Stimulated activated CD4-positive, alpha-beta T cell treated with anti-CD3 and anti-CD28 coated beads, TNF-alpha, amount 100 ng/mL, for 1 hour (primary cell): ENCODE results near the gene DNAJC5.
A peak's percentile ranks its signal among the peaks of the same experiment; 100 is the strongest.

Experiments
- DNase-seq, 3 donors: peaks; one replicate each; pipeline ENCODE4 v3.0.0-alpha.2; 2020; ENCODE audit warnings: low read depth in 3 of 3, low spot score in 1 of 3

Gene DNAJC5

DNA sequence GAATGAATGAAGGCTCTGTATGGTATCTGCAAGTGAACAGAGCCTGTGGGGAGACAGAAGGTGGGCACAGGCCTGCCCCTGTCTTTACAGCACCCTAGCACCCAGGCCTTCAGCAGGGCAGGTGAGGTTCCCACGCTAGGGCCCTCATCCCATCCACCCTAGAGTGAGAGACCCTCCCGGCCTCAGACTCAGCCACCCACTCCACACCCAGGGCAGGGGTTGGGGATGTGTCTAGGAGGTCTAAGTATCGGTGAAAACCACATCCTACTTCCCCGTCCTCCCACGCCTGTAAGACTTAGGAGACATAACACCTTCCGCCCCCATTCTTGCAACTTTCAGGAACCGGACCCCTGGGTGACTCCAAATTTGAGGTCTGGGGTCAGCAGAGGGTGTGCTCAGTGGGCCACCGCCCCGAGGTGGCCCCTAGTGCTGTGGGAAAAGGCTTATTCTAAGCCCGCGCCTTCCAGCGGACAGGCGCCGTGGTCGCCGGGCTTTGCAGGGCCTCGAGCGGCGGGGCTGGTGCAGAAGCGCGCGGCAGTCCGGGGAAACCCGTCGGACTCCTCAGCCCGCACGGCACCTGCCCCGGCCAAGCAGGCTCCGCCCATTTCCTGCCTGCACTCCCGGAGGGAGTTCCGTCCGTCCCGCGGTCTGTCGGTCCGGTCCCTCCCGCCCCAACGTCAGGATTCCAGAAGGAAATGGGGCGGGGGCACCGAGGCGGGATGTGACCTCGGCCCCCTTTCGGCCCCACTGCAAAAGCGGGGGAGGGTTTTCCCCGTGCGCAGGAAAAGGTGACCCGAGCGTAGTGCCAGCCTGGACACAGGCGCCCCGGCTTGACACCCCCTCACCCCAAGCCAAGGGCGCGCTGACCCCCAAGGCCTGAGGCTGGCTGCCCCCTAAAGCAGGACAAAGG is 83.6 kb downstream of the DNAJC5 start:
- no peak for DNase-seq

DNA sequence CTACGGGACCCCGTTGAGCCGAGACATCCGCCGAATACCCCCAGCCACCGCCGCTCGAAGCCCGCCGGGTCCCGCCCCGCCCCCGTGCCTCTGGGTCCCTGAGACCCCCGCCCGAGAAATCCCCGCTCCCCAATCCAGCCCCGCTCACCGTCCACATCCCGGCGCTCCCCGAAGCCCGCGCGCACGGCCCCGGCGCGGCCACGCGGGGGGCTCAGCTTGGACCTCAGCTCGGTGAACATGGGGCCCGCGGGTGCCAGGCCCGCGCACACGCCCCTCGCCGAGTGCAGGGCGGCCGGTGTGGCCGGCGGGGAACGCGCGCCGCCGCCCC is 84.3 kb downstream of the DNAJC5 start:
- no peak for DNase-seq

DNA sequence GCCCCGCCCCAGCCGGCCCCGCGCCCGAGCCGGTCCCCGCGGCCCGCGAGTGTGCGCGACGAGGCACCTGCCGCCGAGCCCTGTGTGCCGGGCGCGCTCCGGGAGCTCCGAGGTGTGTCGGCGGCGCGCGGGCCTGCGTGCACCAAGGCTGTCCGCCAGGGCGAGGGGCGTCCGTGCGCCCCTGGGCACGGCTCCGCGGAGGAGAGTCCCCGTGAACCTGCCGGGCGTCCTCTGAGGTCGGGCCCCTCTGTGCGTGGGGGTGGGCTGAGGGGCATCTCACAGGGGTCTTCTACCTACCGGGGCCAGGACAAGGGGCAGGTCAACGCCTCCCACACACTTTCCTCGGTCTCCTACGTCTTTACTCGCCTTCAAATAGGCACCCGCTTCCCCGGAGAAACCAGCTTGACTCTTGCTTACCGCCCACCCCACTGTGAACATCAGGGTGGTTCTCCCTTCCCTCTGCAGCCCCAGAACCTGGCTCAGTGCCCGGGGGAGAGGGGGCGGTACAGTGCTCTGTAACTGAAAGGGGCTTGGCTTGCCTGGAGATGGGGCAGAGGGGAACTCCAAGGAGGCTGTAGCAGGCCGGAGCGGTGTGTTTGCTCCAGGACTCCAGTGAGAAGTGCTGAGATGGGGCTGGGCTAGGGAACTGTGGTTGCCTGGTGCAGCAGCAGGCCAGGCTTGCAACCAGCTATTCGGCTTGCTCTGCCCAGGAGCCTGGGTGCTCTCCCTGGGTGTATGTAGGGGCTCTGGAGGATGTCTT is 84.8 kb downstream of the DNAJC5 start, which contains the start of gene SAMD10:
SAMD10 (minus strand) TSS at position 86 of the 760 bp plus-strand sequence. CDS start 175 bp downstream, outside the sequence.
- peak in 2 of 3 donors; percentile 37 to 85 for DNase-seq

DNA sequence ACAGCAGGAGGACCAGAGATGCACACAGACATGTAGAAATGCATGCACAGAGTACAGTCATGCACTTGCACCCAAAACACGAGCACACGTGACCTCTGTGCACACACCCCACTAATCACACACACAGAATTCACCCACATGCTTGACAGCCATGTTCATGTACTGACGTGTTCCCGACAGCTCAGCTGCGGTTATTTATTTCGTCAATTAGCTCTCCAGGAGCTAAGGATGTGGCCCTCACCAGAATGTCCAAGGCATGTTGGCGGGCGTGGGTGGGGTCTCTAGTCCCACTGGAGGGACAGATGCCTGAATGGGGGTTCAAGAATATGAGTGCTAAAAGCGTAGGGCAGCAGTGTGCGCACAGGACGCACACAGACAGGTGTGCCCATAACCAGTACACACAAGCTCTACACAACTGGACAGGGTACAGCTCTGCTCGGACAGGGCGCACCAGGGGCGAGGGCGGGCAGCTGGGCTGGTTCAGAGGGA is 85.4 kb downstream of the DNAJC5 start:
- DNase-seq, result peak in 1 of 3 donors; percentile 16

DNA sequence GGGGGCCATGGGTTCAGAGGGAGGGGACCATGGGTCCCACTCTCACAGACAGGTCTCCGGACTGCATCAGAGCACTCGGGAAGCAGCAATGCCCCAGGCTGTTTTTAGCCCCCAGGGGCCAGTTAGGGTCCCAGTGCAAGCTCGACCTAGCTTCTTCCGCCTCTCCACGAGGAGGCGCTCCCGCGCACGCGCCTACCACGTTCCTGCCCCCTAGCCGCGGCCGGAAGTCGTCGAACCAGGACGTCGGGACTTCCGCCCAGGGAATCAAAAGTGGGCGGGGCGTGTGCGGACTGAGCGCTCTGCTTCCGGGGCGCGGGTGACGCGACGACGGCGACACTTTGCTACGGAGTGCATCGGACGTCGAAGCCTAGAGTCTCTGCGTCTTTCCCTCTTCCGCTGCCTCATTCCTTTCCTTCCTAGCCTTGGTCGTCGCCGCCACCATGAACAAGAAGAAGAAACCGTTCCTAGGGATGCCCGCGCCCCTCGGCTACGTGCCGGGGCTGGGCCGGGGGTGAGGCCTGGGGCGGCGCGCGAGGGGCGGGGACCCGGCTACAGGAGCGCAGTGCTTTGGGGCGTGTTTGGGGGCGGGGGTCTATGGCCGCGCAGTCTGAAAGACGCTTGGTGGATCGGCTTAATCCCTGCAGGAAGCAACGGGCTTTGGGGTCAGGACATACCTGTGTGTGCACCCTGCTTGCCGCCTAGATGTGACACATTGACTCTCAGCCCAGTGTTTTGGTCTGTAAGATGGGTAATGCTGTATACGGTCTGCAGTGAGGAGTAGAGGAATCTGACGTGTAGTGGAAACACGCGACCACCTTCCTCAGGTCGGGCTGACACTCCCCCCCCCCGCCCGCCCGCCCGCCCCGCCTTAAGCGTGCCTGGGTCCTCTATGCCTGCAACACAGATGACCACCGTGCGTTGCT is 86.1 kb downstream of the DNAJC5 start, which contains the start of gene PRPF6:
PRPF6 (plus strand) TSS at position 327 of the 923 bp plus-strand sequence; CDS start at position 441, 114 bp downstream.
- peak; percentile 87 to 89 (median 89) for DNase-seq

DNA sequence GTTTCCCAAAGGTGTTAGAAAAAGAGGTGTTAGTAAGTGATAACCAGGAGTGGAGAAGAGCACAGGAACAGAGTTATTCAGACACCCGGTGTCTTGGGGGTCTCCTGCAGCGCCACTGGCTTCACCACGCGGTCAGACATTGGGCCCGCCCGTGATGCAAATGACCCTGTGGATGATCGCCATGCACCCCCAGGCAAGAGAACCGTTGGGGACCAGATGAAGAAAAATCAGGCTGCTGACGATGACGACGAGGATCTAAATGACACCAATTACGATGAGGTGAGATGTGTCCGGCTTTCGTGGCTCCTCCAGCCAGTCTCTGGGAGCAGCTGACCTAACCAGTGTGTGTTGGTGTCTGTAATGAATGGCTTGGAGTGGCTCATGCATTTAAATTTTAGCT is 88.0 kb downstream of the DNAJC5 start:
- no peak for DNase-seq
